Sigmoid colon (tissue), 7 donors: ENCODE measurements around the gene KCNJ9. TPM values are rescaled to one million over a fixed set of nuclear protein-coding genes. Genes with fewer than 3 reads are reported as not detected.
A peak's percentile ranks its signal among the peaks of the same experiment; 100 is the strongest.

Experiments used
- DNase-seq: peaks from one replicate; pipeline ENCODE4 v3.0.0-alpha.2; 2019
- H3K27ac ChIP-seq, 4 donors: fragments of 200-600 bp; sonication (generic); one replicate each; pipeline ENCODE4 v1.5.1; 2016 to 2019; ENCODE audit warnings: mild to moderate bottlenecking in 1 of 4
- H3K27me3 ChIP-seq, 3 donors: fragments of 200-600 bp; sonication (generic); one replicate each; pipeline ENCODE4 v1.5.1; 2019; ENCODE audit warnings: mild to moderate bottlenecking in 1 of 3
- H3K36me3 ChIP-seq, 4 donors: fragments of 200-600 bp; sonication (generic); one replicate each; pipeline ENCODE4 v1.5.1; 2016 to 2019
- H3K4me1 ChIP-seq, 4 donors: fragments of 200-600 bp; sonication (generic); one replicate each; pipeline ENCODE4 v1.5.1; 2017 to 2019
- H3K4me3 ChIP-seq, 4 donors: fragments of 200-600 bp; sonication (generic); one replicate each; pipeline ENCODE4 v1.5.1; 2017 to 2019; ENCODE audit warnings: mild to moderate bottlenecking in 2 of 4, moderate library complexity in 1 of 4
- H3K9me3 ChIP-seq, 4 donors: fragments of 200-600 bp in 3 of 4; sonication (generic) in 3 of 4; one replicate each; pipeline versions ENCODE4 v1.5.1 to v1.6.1; 2013 to 2019
- EP300 ChIP-seq, 4 donors: sonication (generic); formaldehyde crosslinking; IDR thresholded peaks; one replicate each; pipeline ENCODE4 v1.6.1; 2017; ENCODE audit warnings: antibody characterized with exemption in 4 of 4
- POLR2A ChIP-seq, 2 donors: fragments of 450-650 bp; IDR thresholded peaks; one replicate each; pipeline ENCODE4 v1.6.1; 2016; ENCODE audit warnings: antibody characterized with exemption in 2 of 2, mild to moderate bottlenecking in 2 of 2, moderate library complexity in 2 of 2
- POLR2AphosphoS5 ChIP-seq, 4 donors: sonication (generic); formaldehyde crosslinking; IDR thresholded peaks; one replicate each; pipeline ENCODE4 v1.6.1; 2017; ENCODE audit warnings: antibody characterized with exemption in 4 of 4
- WGBS, 2 donors: extraction: QIAGEN DNeasy Blood & Tissue Kit; methylation state at CpG; one replicate each; pipeline ENCODE4 v1.1.7; 2013; 5-methylcytosine and 5-hydroxymethylcytosine counted together
- intact Hi-C: fragments of 100-400 bp; cut with DNase I; formaldehyde crosslinking; loops from one replicate; pipeline ENCODE4 v1.15.1; 2023
- polyA plus RNA-seq, 3 donors: library from polyadenylated mRNA; stranded (reverse); fragments of 200-250 nt; gene quantifications; one replicate each; pipeline ENCODE4 v1.2.3, GENCODE V29; 2013
- total RNA-seq, 4 donors: library from RNA; depleted of rRNA; stranded (reverse); fragments of >200 nt; gene quantifications; one replicate each; pipeline ENCODE4 v1.1.0, GENCODE V29; 2016
- TF ChIP-seq, protein P1 (sequence below), 4 experiments: fragments of 450-650 bp in 3 of 4; fragments of 200-600 bp in 1 of 4; IDR thresholded peaks; one replicate each; pipeline ENCODE4 v1.5.1; 2016 to 2019; ENCODE audit warnings: antibody characterized with exemption in 4 of 4, mild to moderate bottlenecking in 3 of 4, moderate library complexity in 2 of 4
- donor health status: healthy with polysubstance abuse.
- donor health status: Bipolar disorder and iron deficiency.
- donor health status: healthy.

The KCNJ9 gene
- total and polyA plus RNA-seq, 7 donors = under 0.01 to 0.36 (median 0.27) TPM; not detected in 2

DNA sequence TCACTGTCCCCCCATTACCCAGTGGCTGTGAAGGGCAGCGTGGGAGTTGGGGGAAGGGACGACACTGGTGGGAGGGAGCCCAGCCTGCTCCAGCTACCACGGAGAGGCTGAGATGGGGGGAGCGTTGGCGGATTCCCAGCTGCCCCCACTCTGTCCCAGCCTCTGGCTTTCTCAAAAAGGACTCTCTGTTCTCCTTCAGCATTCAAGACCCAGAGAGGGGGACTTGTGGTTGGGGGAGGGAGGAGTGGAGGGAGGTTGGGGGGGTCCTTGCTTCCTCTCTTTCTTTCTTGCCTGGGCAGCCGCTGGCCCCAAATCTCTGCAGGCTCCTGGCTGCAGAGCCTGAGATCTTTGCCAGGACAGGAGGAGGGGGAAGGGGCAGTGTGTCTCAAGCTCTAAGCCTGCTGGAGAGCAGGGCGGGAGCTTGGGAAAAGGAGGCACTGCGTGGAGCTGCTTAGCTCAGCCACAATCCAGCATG lies 36.4 kb downstream of the KCNJ9 start:
- peak overlapping the region; percentile 84 to 89 (median 86) for H3K27ac ChIP-seq
- intact Hi-C loops = loop anchor here (5.0 kb wide), 1 partner anchor 90 kb away; the partner anchor contains the start of gene PEA15
- 50 to 56% methylated on average over 8 of the region's 8 CpGs for WGBS, 2 donors
- H3K4me3 ChIP-seq = peak overlapping the region; percentile 33 to 59 (median 54)
- H3K4me1 ChIP-seq = peaks cover 0 to 64% (median 47%) of the 10 kb centered on the region in 4 donors
- no peaks in the 10 kb centered on the region for H3K27me3 ChIP-seq
- TF ChIP-seq, protein P1, sequence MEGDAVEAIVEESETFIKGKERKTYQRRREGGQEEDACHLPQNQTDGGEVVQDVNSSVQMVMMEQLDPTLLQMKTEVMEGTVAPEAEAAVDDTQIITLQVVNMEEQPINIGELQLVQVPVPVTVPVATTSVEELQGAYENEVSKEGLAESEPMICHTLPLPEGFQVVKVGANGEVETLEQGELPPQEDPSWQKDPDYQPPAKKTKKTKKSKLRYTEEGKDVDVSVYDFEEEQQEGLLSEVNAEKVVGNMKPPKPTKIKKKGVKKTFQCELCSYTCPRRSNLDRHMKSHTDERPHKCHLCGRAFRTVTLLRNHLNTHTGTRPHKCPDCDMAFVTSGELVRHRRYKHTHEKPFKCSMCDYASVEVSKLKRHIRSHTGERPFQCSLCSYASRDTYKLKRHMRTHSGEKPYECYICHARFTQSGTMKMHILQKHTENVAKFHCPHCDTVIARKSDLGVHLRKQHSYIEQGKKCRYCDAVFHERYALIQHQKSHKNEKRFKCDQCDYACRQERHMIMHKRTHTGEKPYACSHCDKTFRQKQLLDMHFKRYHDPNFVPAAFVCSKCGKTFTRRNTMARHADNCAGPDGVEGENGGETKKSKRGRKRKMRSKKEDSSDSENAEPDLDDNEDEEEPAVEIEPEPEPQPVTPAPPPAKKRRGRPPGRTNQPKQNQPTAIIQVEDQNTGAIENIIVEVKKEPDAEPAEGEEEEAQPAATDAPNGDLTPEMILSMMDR (IDR thresholded peaks at IDR 0.05) = no peak
- TF ChIP-seq EP300 (IDR thresholded peaks at IDR 0.05) (no peak), POLR2A (IDR thresholded peaks at IDR 0.05) (no peak), POLR2AphosphoS5 (IDR thresholded peaks at IDR 0.05) (peak in 3 of 4 donors; percentile 53 to 60 (median 58))
- no peaks in the 10 kb centered on the region for H3K9me3 ChIP-seq
- H3K36me3 ChIP-seq = peaks cover 0 to 21% (median 3%) of the 10 kb centered on the region in 4 donors
- DNase-seq = peak; percentile 89

DNA sequence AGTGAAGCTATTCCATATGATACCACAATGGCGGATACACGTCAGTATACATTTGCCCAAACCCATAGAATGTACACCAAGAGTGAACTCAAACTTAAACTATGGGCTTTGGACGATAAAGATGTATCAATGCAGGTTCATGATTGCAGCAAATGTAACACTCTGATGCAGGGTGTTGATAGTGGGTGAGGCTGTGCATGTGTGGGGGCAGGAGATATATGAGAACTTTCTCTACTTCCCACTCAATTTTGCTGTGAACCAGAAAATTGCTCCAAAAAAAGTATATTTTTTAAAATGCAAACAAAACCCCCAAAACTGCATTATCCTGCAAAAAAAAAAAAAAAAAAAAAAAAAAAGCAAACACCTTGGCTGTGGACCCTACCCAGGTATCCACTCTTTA lies 37.6 kb downstream of the KCNJ9 start:
- peaks cover 0 to 66% (median 52%) of the 10 kb centered on the region in 4 donors for H3K4me1 ChIP-seq
- WGBS, 2 donors = 90 to 96% methylated on average over 3 of the region's 3 CpGs

DNA sequence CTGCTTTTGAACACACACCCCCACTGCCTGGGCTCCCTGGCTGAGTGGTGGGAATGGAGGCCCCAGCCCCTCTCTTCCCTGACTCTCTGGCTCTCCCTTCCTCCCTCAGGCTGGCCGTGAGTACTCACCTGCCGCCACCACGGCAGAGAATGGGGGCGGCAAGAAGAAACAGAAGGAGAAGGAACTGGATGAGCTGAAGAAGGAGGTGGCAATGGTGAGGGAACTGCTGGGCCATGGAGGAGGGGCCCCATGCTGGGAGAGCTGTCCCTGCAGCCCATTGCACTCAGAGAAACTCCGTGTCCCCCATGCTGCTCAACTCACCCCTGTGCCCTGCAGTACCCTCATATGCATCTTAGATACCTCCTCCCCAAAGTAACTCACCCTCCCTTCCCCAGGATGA lies 39.5 kb downstream of the KCNJ9 start:
- Histone ChIP-seq H3K4me1 (peaks cover 0 to 69% (median 54%) of the 10 kb centered on the region in 4 donors), H3K27ac (peak overlapping the region in 1 of 4 donors; percentile 18), H3K9me3 (no peaks in the 10 kb centered on the region), H3K27me3 (no peaks in the 10 kb centered on the region), H3K4me3 (no peak overlapping the region), H3K36me3 (peaks cover 8 to 50% (median 12%) of the 10 kb centered on the region in 4 donors)
- intact Hi-C loops = no loop called here
- 88 to 90% methylated on average over 5 of the region's 5 CpGs for WGBS, 2 donors
- DNase-seq = no peak
- TF ChIP-seq POLR2A (IDR thresholded peaks at IDR 0.05) (no peak), POLR2AphosphoS5 (IDR thresholded peaks at IDR 0.05) (no peak), EP300 (IDR thresholded peaks at IDR 0.05) (no peak)
- TF ChIP-seq, protein P1 (IDR thresholded peaks at IDR 0.05) = no peak

More for the DNA sequence above, 37.6 kb downstream of the KCNJ9 start:
- Histone ChIP-seq H3K36me3 (peaks cover 0 to 31% (median 5%) of the 10 kb centered on the region in 4 donors), H3K27ac (peak overlapping the region in 3 of 4 donors; percentile 84 to 89 (median 87)), H3K9me3 (no peaks in the 10 kb centered on the region), H3K4me3 (peak overlapping the region in 1 of 4 donors; percentile 59), H3K27me3 (no peaks in the 10 kb centered on the region)
- TF ChIP-seq, protein P1 (IDR thresholded peaks at IDR 0.05) = no peak
- DNase-seq = no peak
- intact Hi-C loops = loop anchor here (5.0 kb wide), 1 partner anchor 88 kb away; the partner anchor contains the start of gene PEA15

GRCh38 chr1:160121388-160121787 lies 40.0 kb downstream of the KCNJ9 start:
- no peaks in the 10 kb centered on the region for H3K27me3 ChIP-seq
- H3K4me1 ChIP-seq = peaks cover 0 to 70% (median 53%) of the 10 kb centered on the region in 4 donors
- no peak for TF ChIP-seq POLR2AphosphoS5 (IDR thresholded peaks at IDR 0.05)
- TF ChIP-seq, protein P1 (IDR thresholded peaks at IDR 0.05) = no peak
- no peak for TF ChIP-seq POLR2A (IDR thresholded peaks at IDR 0.05)
- TF ChIP-seq EP300 (IDR thresholded peaks at IDR 0.05) = no peak
- intact Hi-C loops = no loop called here
- 82 to 94% methylated on average over 1 of the region's 1 CpG for WGBS, 2 donors
- H3K4me3 ChIP-seq = no peak overlapping the region
- H3K27ac ChIP-seq = peak overlapping the region in 1 of 4 donors; percentile 18
- no peaks in the 10 kb centered on the region for H3K9me3 ChIP-seq
- no peak for DNase-seq
- H3K36me3 ChIP-seq = peaks cover 9 to 56% (median 16%) of the 10 kb centered on the region in 4 donors
